ENCODE data around the gene MPST.

DNA sequence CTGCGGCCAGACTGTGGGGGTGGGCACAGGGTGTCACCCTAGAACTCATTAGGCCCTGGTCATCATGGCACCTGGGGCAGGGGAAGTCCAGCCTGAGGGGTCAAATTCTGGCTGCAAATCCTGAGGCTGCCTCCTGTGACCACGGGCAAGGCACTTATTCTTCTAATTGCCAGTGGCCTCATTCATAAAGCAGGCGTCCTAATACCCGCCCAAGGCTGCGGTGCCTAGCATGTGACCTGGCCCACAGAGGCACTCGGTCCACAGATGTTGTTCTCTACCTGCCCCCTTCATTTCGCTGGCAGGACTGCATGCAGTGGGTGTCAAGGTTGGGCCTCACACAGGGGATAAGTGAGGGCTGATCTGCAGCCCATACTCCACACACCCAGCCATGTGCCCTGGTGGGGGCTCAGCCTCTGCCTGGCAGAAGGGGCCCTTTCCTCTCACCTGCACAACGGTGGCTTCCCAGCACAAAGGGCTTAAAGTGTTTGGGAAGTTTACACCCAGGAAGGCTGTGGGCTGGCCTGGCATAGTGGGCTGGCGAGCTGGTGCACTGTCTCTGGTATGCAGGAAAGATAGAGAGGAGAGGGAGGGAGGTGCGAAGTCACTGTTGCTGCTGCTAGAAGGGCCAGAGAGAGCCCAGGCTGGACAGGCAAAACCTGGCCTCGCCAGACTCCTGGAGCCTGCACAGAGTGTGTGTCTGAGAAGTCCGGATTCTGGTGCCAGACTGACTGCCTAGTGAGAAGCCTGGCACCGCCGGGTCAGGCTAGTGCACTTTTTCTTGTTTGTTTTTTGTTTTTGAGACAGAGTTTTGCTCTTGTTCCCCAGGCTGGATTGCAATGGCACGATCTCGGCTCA, 3.2 kb downstream of the MPST start:
- no peak for TF ChIP-seq POLR2A (IDR thresholded peaks at IDR 0.05)
- TF ChIP-seq CTCF (IDR thresholded peaks at IDR 0.05), result no peak

Data from adrenal gland (tissue), 5 donors.